Astrocyte of the spinal cord (primary cell): ENCODE measurements around the gene FOXO6.

Source experiments
- DNase-seq: peaks from one replicate; pipeline ENCODE4 v3.0.0; 2011; ENCODE audit warnings: low read depth, low spot score
- H3K4me3 ChIP-seq: 2 replicates; pipeline ENCODE4 v1.5.1; 2011; ENCODE audit warnings: low read depth, mild to moderate bottlenecking, low read length, moderate library complexity
- CTCF ChIP-seq: IDR thresholded peaks from 2 replicates; pipeline ENCODE4 v1.5.1; 2012; ENCODE audit warnings: low read depth, mild to moderate bottlenecking, low read length, inconsistent platforms
- in situ Hi-C: cut with HindIII; loops from 2 replicates; pipeline ENCODE4 v1.10.0; 2017; ENCODE audit warnings: low sequenced_read_pairs

FOXO6 gene

GRCh38 chr1:41382480-41383090 lies 21.4 kb downstream of the FOXO6 start:
- H3K4me3 ChIP-seq: peak overlapping the region; percentile 29
- DNase-seq: no peak
- TF ChIP-seq CTCF: no peak
- in situ Hi-C loops: no loop called here

- TF ChIP-seq CTCF: no peak
- in situ Hi-C loops: no loop called here
- peak; percentile 24 for DNase-seq
- H3K4me3 ChIP-seq: peak overlapping the region; percentile 29
These were observed 22.0 kb downstream of the FOXO6 start for GRCh38 chr1:41383094-41383852.

GRCh38 chr1:41384579-41384978 lies 23.3 kb downstream of the FOXO6 start:
- in situ Hi-C loops: no loop called here
- DNase-seq: no peak
- no peak for TF ChIP-seq CTCF
- H3K4me3 ChIP-seq: no peak overlapping the region

GRCh38 chr1:41385398-41386195 lies 24.4 kb downstream of the FOXO6 start:
- DNase-seq: no peak
- no peak for TF ChIP-seq CTCF
- no peak overlapping the region for H3K4me3 ChIP-seq
- in situ Hi-C loops: no loop called here

- TF ChIP-seq CTCF: no peak
- in situ Hi-C loops: no loop called here
These were observed 25.0 kb downstream of the FOXO6 start for GRCh38 chr1:41386196-41386663.

GRCh38 chr1:41387667-41388091 lies 26.4 kb downstream of the FOXO6 start:
- DNase-seq: peak; percentile 39
- in situ Hi-C loops: no loop called here
- no peak overlapping the region for H3K4me3 ChIP-seq
- no peak for TF ChIP-seq CTCF

More at GRCh38 chr1:41386196-41386663, 25.0 kb downstream of the FOXO6 start:
- DNase-seq: no peak
- H3K4me3 ChIP-seq: no peak overlapping the region
